HepG2 (cell line): ENCODE measurements around the gene GP1BA. TPM values are rescaled to one million over a fixed set of nuclear protein-coding genes. Genes with fewer than 3 reads are reported as not detected.

Source experiments
- ATAC-seq: fragments of 200-7000 bp; cut with Tn5 transposase; 3 replicates; pipeline ENCODE4 v1.9.1; 2020; ENCODE audit warnings: mild to moderate bottlenecking, moderate library complexity
- BruUV-seq: library from RNA; stranded (reverse); fragments of 400-500 nt; replicated peaks from 2 replicates; lab custom pipeline; 2021; lab: Mats Ljungman, UMichigan
- CTCF ChIA-PET: fragments of 300-600 bp; formaldehyde crosslinking; extraction: SDS; loops from one replicate; lab custom pipeline; 2021; ENCODE audit warnings: low total read pairs, inconsistent platforms, low intra/inter-chr PET ratio; lab: Yijun Ruan, JAX
- POLR2A ChIA-PET: fragments of 350-600 bp; sonication (Branson Sonifier 250); formaldehyde crosslinking; loops from one replicate; lab custom pipeline; 2020; ENCODE audit warnings: antibody characterized with exemption, inconsistent platforms; lab: Yijun Ruan, JAX
- DNase-seq: peaks from one replicate; pipeline ENCODE4 v3.0.0-alpha.2; 2015; ENCODE audit warnings: low spot score
- FAIRE-seq: peaks from 3 replicates; lab custom pipeline; 2011; peaks lifted over from hg19 to GRCh38; lab: Jason Lieb, UNC
- H2AFZ ChIP-seq: one replicate; pipeline ENCODE4 v1.6.1; 2011; ENCODE audit warnings: low read length, inconsistent platforms
- H3K27ac ChIP-seq: fragments of 300-600 bp; 3 replicates; pipeline ENCODE4 v1.8.0; 2011; ENCODE audit warnings: mixed run types, mild to moderate bottlenecking, mixed read lengths, low read length, inconsistent platforms; ENCODE audit not compliant: insufficient read depth; ENCODE audit errors: extremely low read length
- H3K27me3 ChIP-seq, 2 experiments: fragments of 200-600 bp in 1 of 2; 2 replicates in 1 of 2; 3 replicates in 1 of 2; pipeline versions ENCODE4 v1.6.0 to v1.8.0; 2011; ENCODE audit warnings: low read length in 2 of 2, mild to moderate bottlenecking in 2 of 2, moderate library complexity in 2 of 2, inconsistent platforms in 1 of 2; ENCODE audit not compliant: insufficient read depth in 2 of 2, control insufficient read depth in 1 of 2
- H3K36me3 ChIP-seq, 2 experiments: fragments of 200-600 bp in 1 of 2; replicated peaks in 1 of 2; 2 replicates in 1 of 2; 3 replicates in 1 of 2; pipeline versions ENCODE4 v1.5.1 to v1.8.0; 2011; ENCODE audit warnings: low read length in 2 of 2, inconsistent platforms in 1 of 2; ENCODE audit not compliant: insufficient read depth in 2 of 2, control insufficient read depth in 1 of 2
- H3K4me1 ChIP-seq: 2 replicates; pipeline ENCODE4 v1.5.1; 2012; ENCODE audit warnings: low read length, inconsistent platforms; ENCODE audit not compliant: insufficient read depth
- H3K4me2 ChIP-seq: 2 replicates; pipeline ENCODE4 v1.6.0; 2011; ENCODE audit warnings: low read depth, low read length, inconsistent platforms
- H3K4me3 ChIP-seq, 3 experiments: fragments of 200-600 bp in 1 of 3; sonication (generic), shearing (Covaris generic) in 1 of 3; replicated peaks in 1 of 3; 2 replicates each; pipeline ENCODE4 v1.5.1; 2011 to 2016; ENCODE audit warnings: low read length in 3 of 3, inconsistent platforms in 2 of 3, low read depth in 2 of 3, mild to moderate bottlenecking in 2 of 3, control low read depth in 1 of 3, mixed read lengths in 1 of 3; ENCODE audit not compliant: insufficient read depth in 1 of 3
- H3K79me2 ChIP-seq: one replicate; pipeline ENCODE4 v1.6.1; 2011; ENCODE audit warnings: low read length, inconsistent platforms; ENCODE audit not compliant: insufficient read depth
- H3K9ac ChIP-seq: 2 replicates; pipeline ENCODE4 v1.6.0; 2011; ENCODE audit warnings: mild to moderate bottlenecking, low read depth, low read length, inconsistent platforms; ENCODE audit not compliant: insufficient read depth
- H3K9me3 ChIP-seq: 2 replicates; pipeline ENCODE4 v1.5.1; 2012; ENCODE audit warnings: mild to moderate bottlenecking, low read length
- H4K20me1 ChIP-seq: 2 replicates; pipeline ENCODE4 v1.6.0; 2011; ENCODE audit warnings: inconsistent platforms, mild to moderate bottlenecking, low read length, moderate library complexity; ENCODE audit not compliant: insufficient read depth
- AFF4 ChIP-seq: sonication (generic); formaldehyde crosslinking; IDR thresholded peaks from 2 replicates; pipeline ENCODE4 v1.4.0; 2020; ENCODE audit warnings: missing genetic modification reagents
- AGO2 ChIP-seq: fragments of 200-400 bp; formaldehyde crosslinking; optimal IDR thresholded peaks from 2 replicates; pipeline ENCODE3; 2017; ENCODE audit warnings: mild to moderate bottlenecking, low read depth, low read length, moderate library complexity
- FOXA3 ChIP-seq: IDR thresholded peaks from 2 replicates; pipeline ENCODE4 v1.6.1; 2016; ENCODE audit warnings: missing genetic modification reagents, missing compliant biosample characterization
- FOXC1 ChIP-seq: sonication (generic); formaldehyde crosslinking; IDR thresholded peaks from 2 replicates; pipeline ENCODE4 v1.8.0; 2022; ENCODE audit warnings: mild to moderate bottlenecking, missing genetic modification reagents, borderline replicate concordance
- KLF15 ChIP-seq: sonication (generic); formaldehyde crosslinking; IDR thresholded peaks from 2 replicates; pipeline ENCODE4 v1.8.1; 2023; ENCODE audit warnings: borderline replicate concordance, mild to moderate bottlenecking, inconsistent platforms, missing genetic modification reagents, mixed read lengths
- PATZ1 ChIP-seq: sonication (generic); formaldehyde crosslinking; IDR thresholded peaks from 2 replicates; pipeline ENCODE4 v1.4.0; 2020; ENCODE audit warnings: missing genetic modification reagents
- RFX5 ChIP-seq: IDR thresholded peaks from 2 replicates; pipeline ENCODE4 v1.6.1; 2011; ENCODE audit warnings: low read depth, low read length, improper control_type of control experiment
- SNRNP70 ChIP-seq: fragments of 200-400 bp; formaldehyde crosslinking; IDR thresholded peaks from 2 replicates; pipeline ENCODE4 v1.6.1; 2017; ENCODE audit warnings: mild to moderate bottlenecking, low read depth, low read length, moderate library complexity
- SRSF4 ChIP-seq: fragments of 200-400 bp; formaldehyde crosslinking; IDR thresholded peaks from one replicate; pipeline ENCODE4 v1.6.1; 2018; ENCODE audit warnings: mild to moderate bottlenecking, low read depth, low read length, moderate library complexity; ENCODE audit not compliant: poor library complexity, severe bottlenecking
- THRA ChIP-seq: sonication (generic); formaldehyde crosslinking; IDR thresholded peaks from 2 replicates; pipeline ENCODE4 v1.4.0; 2020; ENCODE audit warnings: missing genetic modification reagents, borderline replicate concordance
- YEATS2 ChIP-seq: sonication (generic); formaldehyde crosslinking; IDR thresholded peaks from 2 replicates; pipeline ENCODE4 v1.4.0; 2020; ENCODE audit warnings: missing genetic modification reagents, borderline replicate concordance
- ZNF44 ChIP-seq: sonication (generic); formaldehyde crosslinking; IDR thresholded peaks from 2 replicates; pipeline ENCODE4 v1.5.1; 2020; ENCODE audit warnings: mild to moderate bottlenecking, missing genetic modification reagents
- ZNF629 ChIP-seq: sonication (generic); formaldehyde crosslinking; conservative IDR thresholded peaks from 2 replicates; pipeline ENCODE4 v1.5.0; 2020; ENCODE audit warnings: missing genetic modification reagents
- ZNF781 ChIP-seq: sonication (generic); formaldehyde crosslinking; IDR thresholded peaks from 2 replicates; pipeline ENCODE4 v1.5.1; 2020; ENCODE audit warnings: borderline replicate concordance, mild to moderate bottlenecking, missing genetic modification reagents; ENCODE audit errors: not compliant biosample characterization
- ZNF784 ChIP-seq: sonication (generic); formaldehyde crosslinking; IDR thresholded peaks from 2 replicates; pipeline ENCODE4 v1.5.1; 2020; ENCODE audit warnings: missing genetic modification reagents, mild to moderate bottlenecking, borderline replicate concordance
- WGBS: methylation state at CpG from one replicate; pipeline ENCODE4 v1.1.6; 2017; ENCODE audit warnings: low lambda C conversion rate; 5-methylcytosine and 5-hydroxymethylcytosine counted together
- in situ Hi-C: cut with HindIII; loops from 2 replicates; pipeline ENCODE4 v1.10.0; 2017; ENCODE audit warnings: low pct_unique_long_range_greater_than_20kb; ENCODE audit not compliant: extremely low pct_ligation_motif_present
- intact Hi-C: fragments of 100-400 bp; cut with micrococcal nuclease; formaldehyde crosslinking; loops from one replicate; pipeline ENCODE4 v1.10.0; 2022; ENCODE audit not compliant: unreplicated experiment
- polyA plus RNA-seq, 8 experiments: library from polyadenylated mRNA; depleted of rRNA in 3 of 8; stranded (reverse) in 7 of 8; unstranded in 1 of 8; fragments of >200 nt; fragmentation: Illumina TruSeq in 4 of 8; extraction: Trizol in 4 of 8; gene quantifications; 2 replicates each; pipeline versions ENCODE4 v1.2.1 to v1.2.3, GENCODE V29; 2011 to 2016; ENCODE audit warnings: low read depth in 4 of 8, missing spikeins in 1 of 8, mixed read lengths in 1 of 8; ENCODE audit not compliant: insufficient read depth in 1 of 8
- total RNA-seq, 5 experiments: library from RNA; depleted of rRNA; stranded (reverse); fragments of >200 nt; fragmentation: Illumina TruSeq; extraction: Trizol; gene quantifications; 2 replicates each; pipeline ENCODE4 v1.2.3, GENCODE V29; 2016; ENCODE audit warnings: low read depth in 1 of 5

GP1BA gene
- total and polyA plus RNA-seq, 2 of the 13 experiments (the other 11 are each of a cell fraction or from before 2014, with no cell fraction given) = not detected

- no peak for TF ChIP-seq THRA (CRISPR knock-in tag)
- no peak for TF ChIP-seq SRSF4
- no peak for TF ChIP-seq FOXC1
- no peak for TF ChIP-seq ZNF44 (CRISPR knock-in tag)
- no peak for TF ChIP-seq KLF15
- no peak for TF ChIP-seq ZNF629 (CRISPR knock-in tag)
- TF ChIP-seq, all 625 proteins: peak for 0
These were observed 39.7 kb downstream of the GP1BA start (continued) for GRCh38 chr17:4971826-4972225.

GRCh38 chr17:4972322-4972721, 40.2 kb downstream of the GP1BA start:
- no peak overlapping the region for H3K9ac ChIP-seq
- peaks cover under 1 to 13% of the 10 kb centered on the region in 2 experiments for H3K36me3 ChIP-seq
- no peaks in the 10 kb centered on the region; a peak in 1 of 5 replicates for H3K27me3 ChIP-seq
- ChIA-PET CTCF (no interaction called here), POLR2A (interaction anchor here (1.4 to 6.6 kb wide), 3 partner anchors 32 to 63 kb away, joined by 5 to 103 read pairs (median 10); partner anchors contain the start of genes RNF167 and SLC25A11)
- peaks cover 27% of the 10 kb centered on the region for H3K4me1 ChIP-seq
- peaks cover 21% of the 10 kb centered on the region for H3K79me2 ChIP-seq
- in situ Hi-C loops = no loop called here
- H3K4me3 ChIP-seq = no peak overlapping the region
- intact Hi-C loops = no loop called here
- no TSS peak for BruUV-seq
- 96% methylated on average over 12 of the region's 12 CpGs for WGBS
- FAIRE-seq (no peak), ATAC-seq (no peak), DNase-seq (no peak)
- no peak overlapping the region for H3K27ac ChIP-seq
- H4K20me1 ChIP-seq = no peaks in the 10 kb centered on the region
- no peak overlapping the region for H3K4me2 ChIP-seq
- no peaks in the 10 kb centered on the region for H3K9me3 ChIP-seq
- H2AFZ ChIP-seq = no peak overlapping the region
- no peak for TF ChIP-seq SRSF4
- no peak for TF ChIP-seq YEATS2 (CRISPR knock-in tag)
- no peak for TF ChIP-seq RFX5
- peak; percentile 85 for TF ChIP-seq AGO2
- TF ChIP-seq FOXA3 (CRISPR knock-in tag) = no peak
- no peak for TF ChIP-seq ZNF784
- TF ChIP-seq SNRNP70 = no peak
- TF ChIP-seq PATZ1 = no peak
- no peak for TF ChIP-seq AFF4 (CRISPR knock-in tag)
- TF ChIP-seq ZNF781 (CRISPR knock-in tag) = no peak
